Kidney glomerular epithelial cell (primary cell): ENCODE measurements around the gene PSMD3.
"Not testable (repeated sequence)": the region's sequence is repeated elsewhere in the genome, so short reads cannot be mapped to it uniquely, and the experiment has no call there.

Experiments used
- DNase-seq: peaks from one replicate; lab custom pipeline; 2025; lab: John Stamatoyannopoulos, UW

The PSMD3 gene

GRCh38 chr17:39996800-39997199, 16.2 kb downstream of the PSMD3 start:
- DNase-seq, result no peak

GRCh38 chr17:39997543-39997942, 16.9 kb downstream of the PSMD3 start:
- DNase-seq, result no peak

GRCh38 chr17:39999067-39999466, 18.5 kb downstream of the PSMD3 start:
- DNase-seq, result no peak

DNA sequence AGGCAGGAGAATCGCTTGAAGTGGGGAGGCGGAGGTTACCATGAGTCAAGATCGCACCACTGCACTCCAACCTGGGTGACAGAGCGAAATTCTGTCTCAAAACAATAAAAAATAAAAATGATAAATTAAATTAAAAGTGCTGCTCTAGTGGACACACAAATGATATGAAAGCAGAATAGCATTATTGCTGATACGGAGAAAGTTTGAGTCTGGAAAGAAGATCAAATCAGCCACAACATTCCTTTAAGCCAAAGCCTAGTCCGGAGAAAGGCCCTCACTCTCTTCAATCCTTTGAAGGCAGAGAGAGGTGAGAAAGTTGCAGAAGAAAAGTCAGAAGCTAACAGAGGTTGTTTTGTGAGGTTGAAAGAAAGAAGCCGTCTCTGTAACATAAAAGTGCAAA, 19.6 kb downstream of the PSMD3 start:
- DNase-seq, result no peak

GRCh38 chr17:40001335-40001734, 20.7 kb downstream of the PSMD3 start:
- not testable (repeated sequence) for DNase-seq

GRCh38 chr17:40004072-40004471, 23.5 kb downstream of the PSMD3 start:
- DNase-seq, result no peak

- no peak for DNase-seq
Measured at GRCh38 chr17:40004712-40005111, 24.1 kb downstream of the PSMD3 start.

DNA sequence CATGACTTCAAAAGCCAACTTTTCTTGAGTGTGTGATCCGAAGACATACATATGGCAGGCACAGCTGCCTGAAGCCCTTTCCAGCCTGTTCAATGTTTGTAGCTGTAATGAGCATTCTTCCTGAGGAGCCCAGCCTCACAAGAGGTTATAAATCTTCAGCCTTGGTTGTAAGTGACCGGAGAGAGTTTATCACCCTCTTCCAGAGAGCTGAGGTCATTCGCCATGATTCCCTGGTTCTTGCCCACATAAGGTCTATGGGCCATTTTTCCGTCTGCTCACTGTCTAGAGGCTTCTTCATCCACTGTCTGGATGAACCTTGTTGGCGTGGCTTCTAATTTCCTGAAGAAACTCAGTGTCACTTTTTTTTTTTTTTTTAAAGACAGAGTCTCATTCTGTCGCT, 24.9 kb downstream of the PSMD3 start:
- DNase-seq, result no peak

GRCh38 chr17:40010946-40011500, 30.4 kb downstream of the PSMD3 start:
- DNase-seq, result not testable (repeated sequence)

GRCh38 chr17:40012017-40012647, 31.5 kb downstream of the PSMD3 start:
- not testable (repeated sequence) for DNase-seq

DNA sequence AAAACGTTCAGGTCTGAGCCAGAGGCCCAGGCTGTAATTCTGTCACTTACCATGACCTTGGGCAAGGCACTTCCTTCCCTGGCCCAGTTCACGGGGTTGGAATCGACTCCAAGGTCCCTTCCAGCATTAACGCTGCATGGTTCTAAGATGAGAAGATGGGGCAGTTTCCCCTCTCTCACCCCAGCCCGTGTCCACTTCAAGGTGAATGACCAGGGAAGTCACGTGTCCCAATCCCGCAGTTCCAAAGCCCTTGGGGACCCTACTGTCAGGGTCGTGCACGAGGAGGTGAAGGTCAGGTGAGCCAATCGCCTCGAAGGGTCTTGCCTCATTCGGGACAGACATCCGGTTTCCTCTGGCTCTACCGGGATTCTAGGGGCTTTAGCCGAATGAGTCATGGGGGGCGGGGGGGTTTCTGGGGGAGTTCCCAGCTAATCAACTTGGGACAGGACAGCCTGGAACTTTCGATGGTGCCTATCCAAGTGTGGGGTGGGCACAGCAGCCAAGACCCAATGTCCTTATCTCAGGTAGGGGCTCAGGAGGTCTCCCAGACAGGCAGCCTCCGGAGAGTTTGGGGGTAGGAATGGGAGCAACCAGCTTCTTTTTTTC, 33.9 kb downstream of the PSMD3 start:
- no peak for DNase-seq

DNA sequence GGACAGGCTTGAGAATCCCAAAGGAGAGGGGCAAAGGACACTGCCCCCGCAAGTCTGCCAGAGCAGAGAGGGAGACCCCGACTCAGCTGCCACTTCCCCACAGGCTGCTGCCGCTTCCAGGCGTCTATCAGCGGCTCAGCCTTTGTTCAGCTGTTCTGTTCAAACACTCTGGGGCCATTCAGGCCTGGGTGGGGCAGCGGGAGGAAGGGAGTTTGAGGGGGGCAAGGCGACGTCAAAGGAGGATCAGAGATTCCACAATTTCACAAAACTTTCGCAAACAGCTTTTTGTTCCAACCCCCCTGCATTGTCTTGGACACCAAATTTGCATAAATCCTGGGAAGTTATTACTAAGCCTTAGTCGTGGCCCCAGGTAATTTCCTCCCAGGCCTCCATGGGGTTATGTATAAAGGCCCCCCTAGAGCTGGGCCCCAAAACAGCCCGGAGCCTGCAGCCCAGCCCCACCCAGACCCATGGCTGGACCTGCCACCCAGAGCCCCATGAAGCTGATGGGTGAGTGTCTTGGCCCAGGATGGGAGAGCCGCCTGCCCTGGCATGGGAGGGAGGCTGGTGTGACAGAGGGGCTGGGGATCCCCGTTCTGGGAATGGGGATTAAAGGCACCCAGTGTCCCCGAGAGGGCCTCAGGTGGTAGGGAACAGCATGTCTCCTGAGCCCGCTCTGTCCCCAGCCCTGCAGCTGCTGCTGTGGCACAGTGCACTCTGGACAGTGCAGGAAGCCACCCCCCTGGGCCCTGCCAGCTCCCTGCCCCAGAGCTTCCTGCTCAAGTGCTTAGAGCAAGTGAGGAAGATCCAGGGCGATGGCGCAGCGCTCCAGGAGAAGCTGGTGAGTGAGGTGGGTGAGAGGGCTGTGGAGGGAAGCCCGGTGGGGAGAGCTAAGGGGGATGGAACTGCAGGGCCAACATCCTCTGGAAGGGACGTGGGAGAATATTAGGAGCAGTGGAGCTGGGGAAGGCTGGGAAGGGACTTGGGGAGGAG, 34.7 kb downstream of the PSMD3 start, which contains the start of gene CSF3:
Gene CSF3, plus strand, starts transcription at position 436 of the 993 bp plus-strand sequence. Its CDS starts 35 bp downstream, at position 471.
- DNase-seq, result no peak

DNA sequence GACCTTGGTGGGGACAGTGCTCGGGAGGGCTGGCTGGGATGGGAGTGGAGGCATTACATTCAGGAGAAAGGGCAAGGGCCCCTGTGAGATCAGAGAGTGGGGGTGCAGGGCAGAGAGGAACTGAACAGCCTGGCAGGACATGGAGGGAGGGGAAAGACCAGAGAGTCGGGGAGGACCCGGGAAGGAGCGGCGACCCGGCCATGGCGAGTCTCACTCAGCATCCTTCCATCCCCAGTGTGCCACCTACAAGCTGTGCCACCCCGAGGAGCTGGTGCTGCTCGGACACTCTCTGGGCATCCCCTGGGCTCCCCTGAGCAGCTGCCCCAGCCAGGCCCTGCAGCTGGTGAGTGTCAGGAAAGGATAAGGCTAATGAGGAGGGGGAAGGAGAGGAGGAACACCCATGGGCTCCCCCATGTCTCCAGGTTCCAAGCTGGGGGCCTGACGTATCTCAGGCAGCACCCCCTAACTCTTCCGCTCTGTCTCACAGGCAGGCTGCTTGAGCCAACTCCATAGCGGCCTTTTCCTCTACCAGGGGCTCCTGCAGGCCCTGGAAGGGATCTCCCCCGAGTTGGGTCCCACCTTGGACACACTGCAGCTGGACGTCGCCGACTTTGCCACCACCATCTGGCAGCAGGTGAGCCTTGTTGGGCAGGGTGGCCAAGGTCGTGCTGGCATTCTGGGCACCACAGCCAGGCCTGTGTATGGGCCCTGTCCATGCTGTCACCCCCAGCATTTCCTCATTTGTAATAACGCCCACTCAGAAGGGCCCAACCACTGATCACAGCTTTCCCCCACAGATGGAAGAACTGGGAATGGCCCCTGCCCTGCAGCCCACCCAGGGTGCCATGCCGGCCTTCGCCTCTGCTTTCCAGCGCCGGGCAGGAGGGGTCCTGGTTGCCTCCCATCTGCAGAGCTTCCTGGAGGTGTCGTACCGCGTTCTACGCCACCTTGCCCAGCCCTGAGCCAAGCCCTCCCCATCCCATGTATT, 35.7 kb downstream of the PSMD3 start:
- no peak for DNase-seq

GRCh38 chr17:40017422-40018080, 36.9 kb downstream of the PSMD3 start:
- no peak for DNase-seq

GRCh38 chr17:40018211-40019121, 37.9 kb downstream of the PSMD3 start:
- no peak for DNase-seq

GRCh38 chr17:40019140-40019991, 38.8 kb downstream of the PSMD3 start:
- no peak for DNase-seq

DNA sequence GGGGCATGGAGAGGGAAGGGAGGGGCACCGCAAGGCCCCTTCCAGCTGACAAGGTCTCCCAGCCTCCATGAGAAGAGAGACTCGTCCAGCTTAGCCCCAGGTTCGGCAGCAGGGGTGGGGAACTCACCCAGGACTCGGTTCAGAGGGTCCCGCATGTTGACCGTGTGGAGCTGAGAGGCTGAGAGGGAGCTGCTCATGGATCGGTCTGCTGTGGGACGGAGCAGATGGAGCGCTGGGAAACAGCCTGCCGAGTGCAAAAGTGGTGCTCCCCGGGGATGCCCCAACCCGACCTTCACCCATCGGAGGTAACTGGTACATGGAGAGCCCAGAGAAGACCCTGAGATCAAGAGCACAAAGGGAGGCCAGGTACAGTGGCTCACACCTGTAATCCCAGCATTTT, 39.5 kb downstream of the PSMD3 start:
- no peak for DNase-seq

GRCh38 chr17:40021451-40021971, 40.9 kb downstream of the PSMD3 start:
- DNase-seq, result no peak
